ENCODE data around the gene ARHGAP32.

DNA sequence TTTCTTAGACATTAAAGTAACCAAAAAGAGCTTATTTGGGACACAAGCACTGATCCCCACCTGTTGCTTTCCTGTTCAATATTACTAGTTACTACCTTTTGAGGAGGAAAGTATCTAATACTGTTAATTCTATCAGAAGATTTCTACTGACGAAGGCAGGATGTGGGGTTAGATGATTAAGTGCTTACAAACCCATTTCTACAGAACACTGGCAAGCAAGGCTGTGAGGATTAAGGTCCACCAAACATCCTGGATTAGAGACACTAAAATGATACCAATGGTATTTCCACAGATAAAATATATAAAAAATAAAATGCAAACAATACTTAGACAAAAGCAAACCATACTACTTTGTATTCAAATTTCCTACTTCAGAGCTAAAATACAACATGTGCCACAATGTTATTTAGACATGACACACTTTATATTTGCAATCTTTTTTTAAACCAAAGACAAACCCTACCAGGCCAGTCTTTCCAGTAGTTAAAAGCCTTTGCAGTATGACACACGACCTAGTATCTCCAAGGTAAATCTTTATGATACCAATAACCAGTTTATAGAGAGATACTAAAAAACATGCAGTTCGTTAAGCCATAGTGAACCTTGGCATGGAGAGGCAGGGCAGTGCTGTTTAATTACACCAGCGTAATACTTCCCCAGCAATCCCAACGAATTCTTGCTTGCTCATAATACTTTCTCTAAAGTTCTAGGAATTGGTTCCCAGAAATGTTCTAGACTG lies 178.2 kb downstream of the ARHGAP32 start:
- no peak for TF ChIP-seq POLR2A (IDR thresholded peaks at IDR 0.05; ENCODE audit: low read length)
- TF ChIP-seq GATA1 (IDR thresholded peaks at IDR 0.05; ENCODE audit: low read depth, low read length): no peak

Data from erythroblast (primary cell).